HG03442 (cell line): ENCODE results near the gene DPYD.

ENCODE experiments used
- ATAC-seq: cut with Tn5 transposase; IDR thresholded peaks from one replicate; pipeline ENCODE4 v1.9.1; 2021; ENCODE audit warnings: mild to moderate bottlenecking, moderate library complexity; ENCODE audit not compliant: unreplicated experiment

DPYD gene

DNA sequence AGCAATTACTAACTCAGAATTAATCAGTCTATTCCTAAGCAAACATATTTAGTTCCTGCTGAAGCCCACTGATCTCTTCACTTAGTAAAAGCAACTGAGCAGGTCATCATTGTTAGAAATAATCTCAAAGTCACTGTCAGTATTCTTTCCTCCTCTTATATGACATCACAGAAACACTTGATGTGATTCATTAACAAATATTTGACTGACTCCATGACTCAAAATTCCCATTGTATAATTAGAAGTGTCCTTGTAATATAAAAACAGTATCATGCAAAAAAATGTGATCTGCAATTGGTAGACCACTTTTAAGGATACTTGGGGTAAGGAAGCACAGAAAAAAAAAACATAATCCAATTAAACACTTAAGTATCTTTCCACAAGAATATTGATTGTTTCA lies 194.4 kb downstream of the DPYD start:
- ATAC-seq, result no peak

DNA sequence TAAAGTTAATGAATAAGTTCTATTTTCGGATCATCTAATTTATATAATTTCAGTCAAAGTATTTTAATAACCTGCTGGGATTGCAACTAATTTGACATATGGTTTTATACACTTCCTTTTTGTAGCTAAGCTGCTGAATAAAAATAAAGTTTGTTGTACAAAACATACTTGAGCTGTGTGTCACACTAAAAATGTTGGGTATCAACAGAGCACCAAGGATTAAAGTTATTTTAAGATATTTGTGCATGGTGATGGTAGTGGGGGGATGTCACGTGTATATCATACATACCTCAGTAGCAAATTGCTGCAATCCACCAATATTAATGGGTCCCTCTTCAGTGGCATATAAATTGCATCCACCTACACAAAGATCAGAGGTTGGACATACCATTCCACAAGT lies 199.6 kb downstream of the DPYD start:
- ATAC-seq, result no peak

DNA sequence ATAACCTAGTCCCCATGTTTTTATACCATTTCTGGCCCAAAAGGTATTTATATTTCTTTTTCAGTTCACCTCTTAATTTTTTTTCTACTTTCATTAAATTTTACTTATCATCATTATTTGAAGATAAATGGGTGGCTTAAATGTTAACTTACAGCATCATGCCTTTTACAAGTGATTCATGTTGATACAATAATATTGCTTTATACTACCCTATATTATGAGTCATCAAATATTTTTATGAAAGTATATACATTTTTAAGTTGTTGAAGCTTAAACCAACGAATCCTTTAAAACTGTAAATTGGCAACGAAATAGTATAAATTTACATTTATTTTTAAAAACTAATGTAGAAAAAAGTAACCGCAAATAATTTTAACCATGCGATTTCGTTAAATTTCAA lies 207.9 kb downstream of the DPYD start:
- ATAC-seq, result no peak

DNA sequence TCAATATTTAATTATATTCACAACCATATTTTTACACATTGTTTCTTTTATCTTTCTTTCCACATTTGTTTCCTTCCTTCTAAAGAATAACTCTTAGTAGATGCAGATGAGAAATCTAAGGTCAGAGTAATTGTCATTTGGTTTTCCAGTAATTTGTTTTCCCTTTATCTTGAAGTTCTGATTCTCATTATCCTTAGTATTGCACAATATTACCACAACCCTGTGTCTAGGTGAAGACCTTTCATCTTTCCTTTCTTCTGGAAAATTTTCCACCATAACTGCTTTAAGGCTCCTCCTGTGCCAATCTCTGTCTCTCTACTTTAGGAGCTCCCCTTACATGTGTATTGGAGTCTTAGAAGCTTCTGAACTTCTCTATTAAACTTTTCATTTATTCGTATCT lies 209.0 kb downstream of the DPYD start:
- ATAC-seq, result no peak

DNA sequence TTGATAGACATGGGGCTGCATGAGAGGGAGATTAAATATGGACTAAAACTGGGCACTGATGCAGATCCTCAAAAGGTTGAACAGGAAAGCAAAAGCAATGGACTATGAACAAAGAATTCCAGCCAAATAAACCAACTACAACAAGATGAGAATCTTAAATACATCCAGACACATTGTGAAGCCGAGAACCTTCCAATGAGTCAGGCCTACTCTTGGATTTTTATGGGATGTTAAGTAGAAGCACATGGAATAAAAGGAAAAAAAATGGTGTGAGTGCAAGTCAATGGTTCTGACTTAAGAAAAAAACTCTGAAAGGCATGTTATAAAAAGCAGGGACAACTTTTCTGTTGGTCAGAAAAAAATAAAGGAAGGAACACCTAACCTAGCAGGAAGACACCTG lies 227.2 kb downstream of the DPYD start:
- no peak for ATAC-seq

DNA sequence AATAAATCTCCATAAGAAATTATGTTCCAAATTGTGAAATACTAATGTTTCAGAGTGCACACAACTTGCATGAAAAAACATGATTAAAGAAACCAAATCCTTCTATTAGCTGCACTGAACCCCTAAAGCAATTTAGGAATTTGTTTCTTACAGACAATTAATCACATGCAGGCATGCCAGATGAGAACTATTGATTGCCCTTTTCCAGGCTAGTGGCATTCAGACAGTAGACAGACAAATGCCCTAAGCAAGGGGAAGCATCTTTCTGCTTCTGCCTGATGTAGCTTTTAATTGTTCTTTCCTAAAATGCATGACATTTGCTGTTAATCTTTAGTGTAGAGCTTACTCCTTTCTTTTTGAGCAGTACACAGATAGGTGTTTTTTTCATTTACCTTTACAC lies 229.5 kb downstream of the DPYD start:
- ATAC-seq, result no peak

DNA sequence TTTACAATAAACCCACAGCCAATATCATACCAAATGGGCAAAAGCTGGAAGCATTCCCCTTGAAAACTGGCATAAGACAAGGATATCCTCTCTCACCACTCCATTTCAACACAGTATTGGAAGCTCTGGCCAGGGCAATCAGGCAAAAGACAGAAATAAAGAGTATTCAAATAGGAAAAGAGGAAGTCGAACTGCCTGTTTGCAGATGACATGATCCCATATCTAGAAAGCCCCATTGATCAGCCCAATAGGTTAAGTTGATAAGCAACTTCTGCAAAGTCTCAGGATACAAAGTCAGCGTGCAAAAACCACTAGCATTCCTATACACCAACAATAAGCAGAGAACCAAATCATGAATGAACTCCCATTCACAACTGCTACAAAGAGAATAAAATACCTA lies 235.5 kb downstream of the DPYD start:
- no peak for ATAC-seq

DNA sequence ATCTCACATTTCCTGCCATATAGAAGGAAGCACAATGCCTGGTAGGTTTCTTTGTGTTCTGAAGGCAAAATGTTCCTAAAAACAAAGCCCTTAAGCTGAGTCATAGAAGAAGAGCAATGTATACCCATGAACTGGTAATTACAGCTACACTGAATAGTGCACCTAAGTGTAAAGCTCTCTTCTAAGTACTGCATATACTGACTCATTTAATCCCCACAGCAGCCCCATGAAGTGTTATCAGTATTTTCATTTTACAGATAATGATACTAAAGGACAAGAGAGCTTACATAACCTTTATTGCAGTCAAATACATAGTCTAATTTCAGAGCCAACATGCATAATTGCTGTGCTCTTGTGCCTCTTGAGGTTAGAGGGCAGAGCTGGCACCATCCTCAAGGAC lies 239.9 kb downstream of the DPYD start:
- ATAC-seq, result no peak

DNA sequence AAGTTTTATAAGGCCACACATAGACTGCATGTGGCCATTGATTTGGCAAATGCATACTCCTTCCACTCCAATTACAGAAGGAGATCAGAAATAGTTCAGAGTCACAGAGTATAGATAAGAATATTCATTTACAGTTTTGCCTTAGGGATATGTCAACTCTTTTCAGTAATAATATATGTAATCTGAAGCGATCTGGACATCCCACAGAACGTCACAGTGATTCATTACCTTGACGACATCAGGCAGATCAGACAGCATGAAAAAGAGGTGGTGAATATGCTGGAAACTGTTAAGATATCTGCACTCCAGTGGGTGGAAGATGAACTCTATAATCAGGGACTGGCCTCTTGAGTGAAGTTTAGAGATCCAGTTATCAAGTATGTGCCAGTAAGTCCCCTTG lies 240.4 kb downstream of the DPYD start:
- no peak for ATAC-seq

DNA sequence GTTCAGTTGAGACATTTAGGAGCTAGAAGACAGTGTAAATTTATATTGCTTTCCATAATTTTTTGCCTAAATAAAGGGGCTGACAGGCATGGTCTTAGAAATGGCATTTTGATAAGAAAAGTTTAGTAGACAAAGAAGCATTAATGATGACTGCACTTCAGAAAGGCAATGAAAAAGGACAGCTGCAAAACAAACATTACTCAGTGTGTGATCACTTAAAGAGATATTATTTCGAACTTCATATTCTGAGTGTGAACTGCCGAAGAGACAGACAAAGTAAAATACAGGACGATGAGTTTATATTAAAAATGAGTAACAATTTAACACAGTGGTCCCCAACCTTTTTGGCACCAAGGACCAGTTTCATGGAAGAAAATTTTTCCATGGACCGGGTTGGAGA lies 243.1 kb downstream of the DPYD start:
- ATAC-seq, result no peak

DNA sequence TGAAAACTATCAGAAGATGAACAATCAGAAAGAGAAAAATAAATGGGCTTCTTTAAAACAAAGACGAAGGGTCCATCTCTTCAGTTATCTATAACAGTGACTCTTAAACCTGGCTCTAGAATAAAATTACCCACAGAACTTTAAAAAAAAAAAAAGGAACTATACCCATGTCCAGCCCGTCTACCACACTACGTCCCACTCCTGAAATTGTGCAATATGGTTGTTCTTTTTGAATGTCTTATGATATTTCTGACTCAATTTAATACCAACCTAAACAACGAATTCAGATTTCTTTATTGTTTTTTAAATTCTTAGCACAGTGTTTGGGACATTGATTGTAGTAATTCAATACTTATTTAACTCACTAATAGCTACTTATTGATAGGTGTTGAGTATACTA lies 246.3 kb downstream of the DPYD start:
- ATAC-seq, result no peak

DNA sequence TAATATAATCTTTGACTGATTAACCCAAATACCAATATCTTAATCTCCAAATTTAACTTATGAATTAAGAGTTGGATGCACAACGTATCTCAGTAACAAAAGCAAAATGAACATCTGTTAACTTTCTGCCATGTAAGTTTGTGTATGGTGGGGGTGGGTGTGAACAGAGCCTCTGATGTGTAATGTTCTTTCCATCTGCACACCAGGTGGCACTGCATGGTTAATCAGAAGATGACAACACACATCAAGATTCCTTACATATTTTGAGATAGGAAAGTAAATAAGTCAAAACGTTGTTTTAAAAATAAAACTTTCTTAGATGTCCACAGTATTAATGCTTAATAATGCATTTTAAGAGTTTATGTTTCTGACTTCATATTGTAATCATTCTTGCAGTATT lies 251.9 kb downstream of the DPYD start:
- ATAC-seq, result no peak

DNA sequence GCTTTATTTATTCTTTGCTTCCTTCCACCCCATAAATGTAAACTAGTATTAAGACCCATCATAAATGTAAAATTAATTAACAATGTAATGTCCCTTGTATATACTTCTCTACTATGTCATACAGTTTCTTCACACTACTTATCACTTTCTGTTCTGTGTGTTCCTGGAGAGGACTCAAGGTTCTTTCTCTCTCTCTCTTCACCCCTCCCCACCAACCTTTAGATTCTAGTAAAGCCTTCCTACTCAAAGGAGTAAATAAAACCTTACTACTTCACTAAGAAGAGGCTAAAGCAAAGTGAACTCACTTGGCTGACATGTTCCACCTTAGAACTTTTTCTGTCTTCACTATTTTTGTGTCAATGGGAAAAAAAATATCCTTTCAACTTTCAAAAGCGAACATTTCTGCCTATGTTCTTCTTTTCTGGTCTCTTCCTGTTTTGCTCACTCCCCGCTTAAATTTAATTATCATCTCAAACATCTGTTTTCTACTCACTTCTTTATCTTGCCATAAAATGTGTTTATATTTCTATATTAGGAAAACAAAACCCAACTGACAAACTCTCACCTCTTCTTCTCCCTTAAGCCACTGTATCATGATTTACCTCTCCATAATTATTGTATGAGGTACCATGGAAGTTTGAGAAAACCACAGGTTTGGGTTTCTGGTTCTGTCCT lies 260.3 kb downstream of the DPYD start:
- ATAC-seq, result no peak

DNA sequence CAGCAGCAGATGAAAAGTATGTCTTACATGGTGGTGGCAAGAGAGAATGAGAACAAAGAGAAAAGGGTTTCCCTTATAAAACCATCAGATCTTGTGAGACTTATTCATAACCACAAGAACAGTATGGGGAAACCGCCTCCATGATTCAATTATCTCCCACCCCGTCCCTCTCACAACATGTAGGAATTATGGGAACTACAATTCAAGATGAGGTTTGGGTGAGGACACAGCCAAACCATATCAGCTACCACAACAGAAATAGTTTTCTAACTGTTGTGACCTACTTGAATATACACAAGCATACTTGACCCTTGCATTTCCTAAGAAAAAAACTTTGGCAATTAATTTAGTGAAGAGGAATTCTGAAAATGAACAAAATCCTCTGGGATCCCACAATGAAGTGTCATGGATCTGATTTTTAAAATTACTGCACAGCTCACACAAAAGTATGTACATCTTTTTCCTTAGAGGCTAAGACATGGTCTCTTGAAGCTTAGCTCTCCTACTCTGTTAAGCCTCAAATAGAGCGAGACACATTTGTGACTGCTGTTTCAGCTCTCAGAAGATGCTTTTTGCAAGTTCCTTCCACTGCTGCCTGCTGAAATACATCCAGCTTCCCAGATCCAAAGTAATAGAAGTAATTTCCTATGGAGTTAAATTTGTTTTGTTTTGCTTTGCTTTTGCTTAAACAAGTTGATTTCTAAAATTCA lies 265.8 kb downstream of the DPYD start:
- no peak for ATAC-seq

DNA sequence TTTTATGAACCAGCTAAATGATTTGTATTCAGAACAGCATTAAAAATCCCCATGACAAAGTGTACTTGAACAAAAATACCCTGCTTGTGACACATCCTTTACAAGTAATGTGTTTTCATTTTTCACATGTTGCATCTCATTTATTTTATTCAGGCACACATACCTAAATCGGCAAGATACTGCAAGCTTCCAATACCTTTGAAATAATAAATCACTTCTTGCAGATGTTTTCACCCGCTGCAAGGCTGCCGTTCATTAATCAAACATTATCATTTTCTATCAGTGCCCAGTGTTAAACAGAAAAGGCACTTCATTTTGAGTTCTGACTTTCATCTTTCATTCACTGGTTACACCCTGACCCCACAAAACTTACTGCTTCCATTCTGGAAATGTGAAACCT lies 269.6 kb downstream of the DPYD start:
- ATAC-seq, result no peak

DNA sequence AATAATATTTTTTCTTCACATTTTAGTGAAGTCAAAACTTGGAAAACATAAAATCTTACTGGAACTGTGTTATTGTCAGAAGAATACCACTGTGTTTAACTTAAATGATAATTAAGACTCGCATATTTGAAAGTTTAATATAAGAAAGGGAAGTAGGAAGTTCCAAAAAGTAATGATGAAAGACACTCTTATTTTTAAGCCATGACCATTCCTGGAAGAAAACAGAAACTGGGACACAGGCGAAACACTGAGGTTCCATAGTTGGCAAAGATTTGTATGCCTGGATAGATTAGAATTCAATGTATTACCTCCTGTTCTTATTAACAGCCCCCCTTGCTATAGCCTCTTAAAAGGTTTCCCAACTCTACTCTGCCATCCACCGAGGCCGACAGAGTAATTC lies 271.2 kb downstream of the DPYD start:
- ATAC-seq, result no peak

DNA sequence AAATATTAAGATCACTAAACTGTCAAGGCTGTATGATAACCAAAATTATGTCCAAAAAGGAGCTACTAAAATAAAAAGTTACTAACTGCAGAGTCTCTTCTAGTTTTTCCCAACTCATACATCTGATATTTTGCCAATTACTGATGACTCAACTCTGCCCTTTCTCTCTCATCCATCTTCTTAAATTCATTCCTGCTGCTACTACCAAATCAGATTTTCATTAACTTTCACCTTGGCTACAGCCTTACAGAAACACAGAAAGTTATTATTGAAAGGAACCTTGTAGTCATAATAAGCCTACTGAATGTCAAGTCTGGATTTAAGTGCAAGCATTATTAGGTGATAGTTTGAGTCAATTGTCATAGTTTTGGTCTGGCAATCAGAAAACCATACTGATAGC lies 273.1 kb downstream of the DPYD start:
- ATAC-seq, result no peak

DNA sequence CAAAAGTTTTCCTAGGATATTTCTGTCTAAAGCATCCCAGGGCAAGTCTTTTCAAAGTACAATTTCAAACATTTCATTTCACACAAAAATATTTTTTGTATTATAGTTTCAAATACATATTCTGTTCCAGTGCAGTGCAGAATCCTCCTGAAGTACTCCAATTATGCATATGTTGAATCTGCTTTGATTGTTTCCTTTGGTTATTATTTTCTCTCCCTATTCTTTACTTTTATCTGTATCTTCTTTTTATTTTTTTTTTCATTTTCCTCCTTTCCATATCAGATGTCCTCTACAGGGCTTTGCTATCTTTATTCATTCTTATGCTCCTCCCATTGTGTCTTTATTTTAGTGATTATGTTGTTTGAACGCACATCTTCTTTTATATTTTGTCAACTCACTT lies 274.8 kb downstream of the DPYD start:
- ATAC-seq, result no peak

DNA sequence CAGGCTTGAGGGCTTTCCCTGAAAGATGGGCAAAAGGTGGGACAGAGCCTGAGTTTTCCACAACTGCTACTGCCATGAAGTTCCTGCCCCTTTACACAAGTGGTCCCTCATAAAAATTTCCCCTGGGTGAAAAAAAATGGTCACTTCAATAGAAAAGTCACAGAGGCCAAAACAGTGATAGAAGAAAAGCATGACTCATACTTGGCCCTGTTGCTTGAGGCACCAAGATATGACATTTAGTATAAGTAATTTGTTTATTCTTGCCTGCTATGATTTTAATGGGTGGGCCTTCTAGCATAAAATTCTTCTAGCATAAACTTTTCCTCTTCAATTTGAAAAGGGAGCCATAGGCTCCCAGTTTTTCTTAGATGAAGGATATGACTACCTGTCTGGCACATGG lies 280.2 kb downstream of the DPYD start:
- ATAC-seq, result no peak

DNA sequence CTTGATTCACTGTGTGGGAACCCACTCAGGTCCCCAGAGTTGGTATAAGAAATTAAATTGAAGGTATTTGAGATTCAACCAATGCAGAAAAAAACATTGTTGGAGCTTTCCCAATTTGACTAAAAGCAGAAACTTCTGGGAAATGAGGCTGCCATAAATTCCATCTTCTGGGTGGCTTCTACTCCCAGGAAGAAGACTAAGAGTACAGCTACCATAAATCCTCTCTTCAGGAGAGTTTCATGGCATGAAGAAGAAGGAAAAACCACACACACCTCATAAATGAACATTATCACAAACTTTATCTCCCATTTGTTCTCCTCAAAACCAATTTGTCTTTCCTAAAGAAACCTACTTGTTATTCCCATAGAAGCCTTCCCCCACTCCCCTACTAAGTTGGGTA lies 283.9 kb downstream of the DPYD start:
- no peak for ATAC-seq

DNA sequence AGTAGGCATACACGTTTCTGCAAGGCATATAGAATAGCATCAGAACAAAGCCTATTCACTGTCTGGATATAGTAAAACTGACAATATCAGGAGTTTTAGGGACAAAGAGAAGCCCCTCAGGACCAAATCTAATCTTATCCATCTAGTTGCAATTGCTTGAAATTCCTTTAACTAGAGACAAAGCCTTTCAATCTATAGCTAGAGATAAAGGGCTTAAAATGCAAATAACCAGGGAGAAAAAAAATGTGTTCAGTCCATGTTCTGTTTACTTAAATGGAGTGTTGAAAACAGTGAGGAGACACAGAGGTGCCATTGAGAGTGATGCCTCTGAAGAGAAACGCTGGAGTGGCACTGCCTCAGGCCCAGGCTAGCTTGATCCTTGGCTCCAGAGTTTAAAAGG lies 286.1 kb downstream of the DPYD start:
- no peak for ATAC-seq

DNA sequence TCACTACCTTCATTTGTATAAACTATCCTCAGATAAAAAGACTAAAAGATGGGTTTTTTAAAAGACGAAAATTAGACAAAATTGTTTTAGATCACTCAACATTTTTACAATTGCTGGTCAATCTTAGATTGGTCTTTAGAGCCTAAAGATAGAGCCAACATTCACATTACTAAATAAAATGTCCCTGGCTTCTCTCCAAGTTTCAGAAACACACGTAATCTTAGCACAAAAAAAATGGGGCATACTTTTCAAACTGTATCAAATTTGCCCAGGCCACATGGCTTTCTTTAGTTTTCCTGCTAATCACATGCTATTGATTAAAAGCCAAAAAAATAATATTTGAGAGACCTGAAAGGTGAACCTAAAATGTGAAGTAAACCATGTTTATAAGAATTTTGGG lies 288.1 kb downstream of the DPYD start:
- no peak for ATAC-seq

DNA sequence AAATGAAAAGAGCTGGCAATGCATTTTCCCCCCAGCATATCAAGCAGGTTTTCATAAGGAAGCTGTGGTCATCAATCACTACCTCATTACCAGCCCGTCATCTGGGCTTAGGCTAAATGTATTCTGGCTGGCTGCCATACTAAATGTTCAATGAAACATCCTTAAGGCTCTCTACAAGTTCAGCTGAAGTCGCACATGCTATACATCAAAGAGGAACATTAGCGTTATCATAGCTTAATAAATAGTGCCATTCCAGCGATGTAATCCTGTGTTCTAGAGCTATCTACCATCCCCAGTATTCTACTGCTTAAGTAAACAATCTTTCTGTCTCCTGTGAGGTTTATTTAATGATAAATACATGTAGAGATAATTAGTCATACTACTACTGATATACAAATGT lies 288.8 kb downstream of the DPYD start:
- ATAC-seq, result no peak
